ENCODE data around the gene SHB.

Gene SHB

DNA sequence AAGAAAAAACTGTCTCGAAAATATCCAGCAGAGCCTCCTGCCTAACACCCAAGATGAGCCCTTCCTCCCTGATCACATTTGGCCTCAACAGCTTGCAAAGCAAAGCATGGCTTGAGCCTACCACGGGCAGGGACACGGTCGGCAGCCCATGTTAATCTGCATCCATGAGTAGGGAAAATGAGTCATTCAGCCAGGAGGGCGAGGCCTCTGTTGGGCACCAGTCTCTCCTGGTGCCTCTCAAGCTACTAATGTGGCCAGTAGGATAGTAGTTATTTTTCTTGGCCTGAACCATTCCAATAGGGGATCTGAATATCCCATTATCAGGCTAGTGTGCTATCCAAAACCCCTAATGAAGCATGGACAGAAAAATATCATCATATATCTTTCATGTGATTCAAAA, 43.0 kb upstream of the SHB start:
- no peak overlapping the region for H3K4me3 ChIP-seq (ENCODE audit: low read length in 2 of 2)
- H3K27me3 ChIP-seq (ENCODE audit: control insufficient read depth in 3 of 3, insufficient read depth in 3 of 3, low read depth in 1 of 3, low read length in 3 of 3) = peaks cover 0 to 5% (median 0%) of the 10 kb centered on the region in 3 experiments
- H2BK120ac ChIP-seq (ENCODE audit: low read depth, low read length) = no peak overlapping the region
- H3K4me1 ChIP-seq (ENCODE audit: control insufficient read depth in 2 of 2, insufficient read depth in 1 of 2, low read depth in 1 of 2, low read length in 2 of 2) = peaks cover 0 to 11% of the 10 kb centered on the region in 2 donors
- H2AFZ ChIP-seq (ENCODE audit: low read length) = no peak overlapping the region
- H3K14ac ChIP-seq (ENCODE audit: low read length) = no peak overlapping the region
- H3K4me2 ChIP-seq (ENCODE audit: insufficient read depth, low read length, poor library complexity, severe bottlenecking) = no peak overlapping the region
- no peak overlapping the region for H3K27ac ChIP-seq (replicated peaks; ENCODE audit: low read length)
- H4K8ac ChIP-seq (ENCODE audit: low read depth, low read length) = no peak overlapping the region
- H2BK15ac ChIP-seq (ENCODE audit: low read length) = no peak overlapping the region
- no peak overlapping the region for H3K23ac ChIP-seq (ENCODE audit: low read depth, low read length, poor library complexity)
- DNase-seq (ENCODE audit: low spot score) = no peak
- no peak overlapping the region for H3K9ac ChIP-seq (ENCODE audit: low read depth, low read length, poor library complexity)
- H2BK5ac ChIP-seq (ENCODE audit: low read length) = no peak overlapping the region
- peak overlapping the region; percentile 26 for H3K4ac ChIP-seq (ENCODE audit: low read length)
- no peak overlapping the region for H3K18ac ChIP-seq (ENCODE audit: low read length)
- no peaks in the 10 kb centered on the region for H3K79me1 ChIP-seq (ENCODE audit: low read depth, low read length)
- H3K9me3 ChIP-seq (replicated peaks in 1 of 2; ENCODE audit: control insufficient read depth in 2 of 2, insufficient read depth in 1 of 2, low read depth in 1 of 2, low read length in 2 of 2) = no peaks in the 10 kb centered on the region
- H3K36me3 ChIP-seq (replicated peaks in 1 of 2; ENCODE audit: control insufficient read depth in 2 of 2, insufficient read depth in 2 of 2, low read length in 2 of 2) = no peaks in the 10 kb centered on the region
- no peak overlapping the region for H2AK5ac ChIP-seq (ENCODE audit: low read depth, low read length)
- H2BK12ac ChIP-seq (ENCODE audit: low read length) = no peak overlapping the region
- WGBS, 2 donors (ENCODE audit: extremely low coverage in 2 of 2, insufficient read length in 2 of 2, insufficient replicate concordance in 1 of 2) = no CpG with 5 or more reads among the region's 5 CpGs
- H4K91ac ChIP-seq (ENCODE audit: low read depth, low read length, poor library complexity) = no peak overlapping the region

DNA sequence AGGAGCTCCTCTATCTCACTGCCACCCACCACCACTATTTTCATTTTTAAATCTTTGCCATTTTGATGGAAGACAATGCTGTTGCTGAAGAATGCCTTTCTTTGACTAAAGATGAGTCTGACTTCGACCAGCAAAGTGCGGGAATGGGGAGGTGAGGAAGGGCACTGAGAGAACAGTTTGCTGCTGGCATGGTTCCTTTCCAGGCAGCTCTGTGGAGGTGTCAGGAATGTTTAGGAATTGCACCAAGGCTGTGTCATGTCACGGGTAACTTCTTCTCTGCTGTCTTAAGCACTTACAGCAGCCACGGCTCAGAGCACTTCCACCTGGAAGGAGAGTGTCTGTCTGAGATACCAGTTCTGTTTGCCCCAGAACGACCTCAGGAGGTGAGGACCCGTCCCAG, 41.4 kb upstream of the SHB start:
- H3K18ac ChIP-seq (ENCODE audit: low read length) = no peak overlapping the region
- H2AFZ ChIP-seq (ENCODE audit: low read length) = no peak overlapping the region
- H2BK12ac ChIP-seq (ENCODE audit: low read length) = no peak overlapping the region
- H4K8ac ChIP-seq (ENCODE audit: low read depth, low read length) = no peak overlapping the region
- no peak overlapping the region for H3K4ac ChIP-seq (ENCODE audit: low read length)
- no peak overlapping the region for H2BK15ac ChIP-seq (ENCODE audit: low read length)
- H2BK5ac ChIP-seq (ENCODE audit: low read length) = no peak overlapping the region
- peaks cover 0 to 11% of the 10 kb centered on the region in 2 donors for H3K4me1 ChIP-seq (ENCODE audit: control insufficient read depth in 2 of 2, insufficient read depth in 1 of 2, low read depth in 1 of 2, low read length in 2 of 2)
- H2AK5ac ChIP-seq (ENCODE audit: low read depth, low read length) = no peak overlapping the region
- H3K9me3 ChIP-seq (replicated peaks in 1 of 2; ENCODE audit: control insufficient read depth in 2 of 2, insufficient read depth in 1 of 2, low read depth in 1 of 2, low read length in 2 of 2) = no peaks in the 10 kb centered on the region
- no peak overlapping the region for H2BK120ac ChIP-seq (ENCODE audit: low read depth, low read length)
- no peak overlapping the region for H3K14ac ChIP-seq (ENCODE audit: low read length)
- H3K4me2 ChIP-seq (ENCODE audit: insufficient read depth, low read length, poor library complexity, severe bottlenecking) = no peak overlapping the region
- no peak overlapping the region for H3K4me3 ChIP-seq (ENCODE audit: low read length in 2 of 2)
- H3K36me3 ChIP-seq (replicated peaks in 1 of 2; ENCODE audit: control insufficient read depth in 2 of 2, insufficient read depth in 2 of 2, low read length in 2 of 2) = no peaks in the 10 kb centered on the region
- no peak overlapping the region for H3K9ac ChIP-seq (ENCODE audit: low read depth, low read length, poor library complexity)
- H3K79me1 ChIP-seq (ENCODE audit: low read depth, low read length) = no peaks in the 10 kb centered on the region
- no peak overlapping the region for H3K23ac ChIP-seq (ENCODE audit: low read depth, low read length, poor library complexity)
- no peak overlapping the region for H3K27ac ChIP-seq (replicated peaks; ENCODE audit: low read length)
- no peak for DNase-seq (ENCODE audit: low spot score)
- H4K91ac ChIP-seq (ENCODE audit: low read depth, low read length, poor library complexity) = no peak overlapping the region
- H3K27me3 ChIP-seq (ENCODE audit: control insufficient read depth in 3 of 3, insufficient read depth in 3 of 3, low read depth in 1 of 3, low read length in 3 of 3) = peaks cover 0 to 5% (median 0%) of the 10 kb centered on the region in 3 experiments
- WGBS, 2 donors (ENCODE audit: extremely low coverage in 2 of 2, insufficient read length in 2 of 2, insufficient replicate concordance in 1 of 2) = no CpG with 5 or more reads among the region's 6 CpGs

DNA sequence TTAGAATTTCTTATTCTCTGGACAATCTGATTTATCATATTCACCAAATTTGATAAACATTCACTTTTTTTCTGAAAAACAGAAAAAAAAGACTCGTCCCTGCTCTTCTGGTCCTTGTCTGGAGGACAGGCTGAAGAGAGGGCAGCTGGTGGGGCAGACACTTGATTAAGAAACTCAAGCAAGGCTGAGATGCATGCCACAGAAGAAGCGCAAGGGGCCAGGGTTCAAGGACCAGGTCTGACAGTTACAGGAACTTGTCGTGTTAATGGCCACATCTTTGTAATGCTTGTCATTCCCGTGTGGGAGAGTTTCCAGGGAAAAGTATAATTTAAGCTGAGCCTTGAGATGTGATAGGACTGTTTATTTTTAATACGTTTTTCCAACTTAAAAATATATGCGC, 40.6 kb upstream of the SHB start:
- Histone ChIP-seq H3K4me3 (ENCODE audit: low read length in 2 of 2) (no peak overlapping the region), H3K4ac (ENCODE audit: low read length) (no peak overlapping the region), H3K23ac (ENCODE audit: low read depth, low read length, poor library complexity) (no peak overlapping the region), H4K91ac (ENCODE audit: low read depth, low read length, poor library complexity) (no peak overlapping the region), H2BK12ac (ENCODE audit: low read length) (no peak overlapping the region), H2AK5ac (ENCODE audit: low read depth, low read length) (no peak overlapping the region), H3K14ac (ENCODE audit: low read length) (no peak overlapping the region), H3K27me3 (ENCODE audit: control insufficient read depth in 3 of 3, insufficient read depth in 3 of 3, low read depth in 1 of 3, low read length in 3 of 3) (peaks cover 0 to 5% (median 0%) of the 10 kb centered on the region in 3 experiments), H3K9ac (ENCODE audit: low read depth, low read length, poor library complexity) (no peak overlapping the region), H4K8ac (ENCODE audit: low read depth, low read length) (no peak overlapping the region), H2BK120ac (ENCODE audit: low read depth, low read length) (no peak overlapping the region), H3K4me1 (ENCODE audit: control insufficient read depth in 2 of 2, insufficient read depth in 1 of 2, low read depth in 1 of 2, low read length in 2 of 2) (peaks cover 0 to 11% of the 10 kb centered on the region in 2 donors), H3K4me2 (ENCODE audit: insufficient read depth, low read length, poor library complexity, severe bottlenecking) (no peak overlapping the region), H3K79me1 (ENCODE audit: low read depth, low read length) (no peaks in the 10 kb centered on the region), H3K18ac (ENCODE audit: low read length) (no peak overlapping the region), H2BK15ac (ENCODE audit: low read length) (no peak overlapping the region), H3K9me3 (replicated peaks in 1 of 2; ENCODE audit: control insufficient read depth in 2 of 2, insufficient read depth in 1 of 2, low read depth in 1 of 2, low read length in 2 of 2) (no peaks in the 10 kb centered on the region), H2AFZ (ENCODE audit: low read length) (no peak overlapping the region), H3K27ac (replicated peaks; ENCODE audit: low read length) (no peak overlapping the region), H3K36me3 (replicated peaks in 1 of 2; ENCODE audit: control insufficient read depth in 2 of 2, insufficient read depth in 2 of 2, low read length in 2 of 2) (no peaks in the 10 kb centered on the region), H2BK5ac (ENCODE audit: low read length) (no peak overlapping the region)
- no CpG with 5 or more reads among the region's 6 CpGs for WGBS, 2 donors (ENCODE audit: extremely low coverage in 2 of 2, insufficient read length in 2 of 2, insufficient replicate concordance in 1 of 2)
- no peak for DNase-seq (ENCODE audit: low spot score)

DNA sequence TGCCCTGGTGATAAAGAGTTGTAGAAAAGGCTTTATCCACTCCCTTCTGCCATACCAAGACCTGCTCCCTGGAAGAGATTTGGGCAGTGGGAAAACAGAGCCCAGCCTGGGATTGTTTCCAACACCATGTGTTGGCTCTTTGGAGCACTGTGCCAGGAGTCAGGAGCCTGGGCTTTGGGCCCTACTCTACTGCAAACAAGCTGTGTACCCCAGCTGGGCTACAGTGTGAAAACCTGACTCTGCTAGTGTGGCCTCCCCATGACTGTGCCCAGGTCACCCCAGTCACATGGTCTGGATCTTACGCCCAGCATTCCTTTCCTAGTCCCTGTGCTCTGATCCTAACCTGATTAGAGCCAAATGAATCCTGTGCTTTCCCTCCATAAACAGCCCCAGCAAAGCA, 39.3 kb upstream of the SHB start:
- no peak overlapping the region for H2BK12ac ChIP-seq (ENCODE audit: low read length)
- H3K27ac ChIP-seq (replicated peaks; ENCODE audit: low read length) = peak overlapping the region; percentile 3
- H3K18ac ChIP-seq (ENCODE audit: low read length) = peak overlapping the region; percentile 21
- H2BK5ac ChIP-seq (ENCODE audit: low read length) = no peak overlapping the region
- H3K14ac ChIP-seq (ENCODE audit: low read length) = no peak overlapping the region
- H2AK5ac ChIP-seq (ENCODE audit: low read depth, low read length) = peak overlapping the region; percentile 9
- no peak overlapping the region for H3K23ac ChIP-seq (ENCODE audit: low read depth, low read length, poor library complexity)
- no peak overlapping the region for H3K9ac ChIP-seq (ENCODE audit: low read depth, low read length, poor library complexity)
- H4K91ac ChIP-seq (ENCODE audit: low read depth, low read length, poor library complexity) = no peak overlapping the region
- H3K4me1 ChIP-seq (ENCODE audit: control insufficient read depth in 2 of 2, insufficient read depth in 1 of 2, low read depth in 1 of 2, low read length in 2 of 2) = peaks cover 0 to 11% of the 10 kb centered on the region in 2 donors
- H3K9me3 ChIP-seq (replicated peaks in 1 of 2; ENCODE audit: control insufficient read depth in 2 of 2, insufficient read depth in 1 of 2, low read depth in 1 of 2, low read length in 2 of 2) = no peaks in the 10 kb centered on the region
- peaks cover 0 to 5% (median 0%) of the 10 kb centered on the region in 3 experiments for H3K27me3 ChIP-seq (ENCODE audit: control insufficient read depth in 3 of 3, insufficient read depth in 3 of 3, low read depth in 1 of 3, low read length in 3 of 3)
- no peaks in the 10 kb centered on the region for H3K79me1 ChIP-seq (ENCODE audit: low read depth, low read length)
- H3K4me3 ChIP-seq (ENCODE audit: low read length in 2 of 2) = no peak overlapping the region
- H3K4ac ChIP-seq (ENCODE audit: low read length) = no peak overlapping the region
- H4K8ac ChIP-seq (ENCODE audit: low read depth, low read length) = no peak overlapping the region
- H2AFZ ChIP-seq (ENCODE audit: low read length) = no peak overlapping the region
- no peak overlapping the region for H2BK15ac ChIP-seq (ENCODE audit: low read length)
- WGBS, 2 donors (ENCODE audit: extremely low coverage in 2 of 2, insufficient read length in 2 of 2, insufficient replicate concordance in 1 of 2) = no CpG with 5 or more reads among the region's 1 CpG
- no peak overlapping the region for H2BK120ac ChIP-seq (ENCODE audit: low read depth, low read length)
- no peak for DNase-seq (ENCODE audit: low spot score)
- H3K4me2 ChIP-seq (ENCODE audit: insufficient read depth, low read length, poor library complexity, severe bottlenecking) = no peak overlapping the region
- H3K36me3 ChIP-seq (replicated peaks in 1 of 2; ENCODE audit: control insufficient read depth in 2 of 2, insufficient read depth in 2 of 2, low read length in 2 of 2) = no peaks in the 10 kb centered on the region
